H1 (cell line): ENCODE measurements around the gene MKX. TPM values are rescaled to one million over a fixed set of nuclear protein-coding genes. Genes with fewer than 3 reads are reported as not detected.

Experiments used
- CTCF ChIA-PET: fragments of 300-600 bp; sonication (Branson Sonifier 250); formaldehyde crosslinking; loops from one replicate; lab custom pipeline; 2021; ENCODE audit not compliant: partially characterized antibody; lab: Charles Lee
- POLR2A ChIA-PET: fragments of 300-600 bp; sonication (Branson Sonifier 250); formaldehyde crosslinking; loops from one replicate; lab custom pipeline; 2021; ENCODE audit warnings: inconsistent platforms; ENCODE audit not compliant: partially characterized antibody; lab: Charles Lee
- DNase-seq, 2 experiments: peaks; one replicate each; pipeline versions ENCODE4 v3.0.0 to v3.0.0-alpha.2; 2010 to 2022; ENCODE audit warnings: low spot score in 2 of 2, low read depth in 1 of 2, mixed read lengths in 1 of 2
- FAIRE-seq: peaks from 2 replicates; lab custom pipeline; 2011; peaks lifted over from hg19 to GRCh38; lab: Jason Lieb, UNC
- H2AFZ ChIP-seq: 2 replicates; pipeline ENCODE4 v1.8.1; 2012; ENCODE audit warnings: low read length, inconsistent platforms
- H2AK5ac ChIP-seq: 2 replicates; pipeline ENCODE4 v1.6.1; 2013; ENCODE audit warnings: low read depth, low read length
- H2BK120ac ChIP-seq: replicated peaks from 2 replicates; pipeline ENCODE3; 2013; ENCODE audit warnings: low read depth, low read length, inconsistent platforms
- H2BK12ac ChIP-seq: 2 replicates; pipeline ENCODE4 v1.6.1; 2013; ENCODE audit warnings: low read depth, low read length
- H2BK15ac ChIP-seq: 2 replicates; pipeline ENCODE4 v1.6.1; 2013; ENCODE audit warnings: low read length
- H2BK20ac ChIP-seq: 2 replicates; pipeline ENCODE4 v1.6.1; 2013; ENCODE audit warnings: low read length
- H2BK5ac ChIP-seq: 2 replicates; pipeline ENCODE4 v1.6.1; 2013; ENCODE audit warnings: low read depth, low read length
- H3K14ac ChIP-seq: 2 replicates; pipeline ENCODE4 v1.6.1; 2013; ENCODE audit warnings: inconsistent platforms; ENCODE audit not compliant: insufficient read length
- H3K18ac ChIP-seq: 2 replicates; pipeline ENCODE4 v1.6.1; 2013; ENCODE audit warnings: low read length; ENCODE audit errors: extremely low read depth
- H3K23ac ChIP-seq: 2 replicates; pipeline ENCODE4 v1.6.1; 2013; ENCODE audit warnings: inconsistent platforms; ENCODE audit not compliant: insufficient read length
- H3K23me2 ChIP-seq: 2 replicates; pipeline ENCODE4 v1.6.1; 2013; ENCODE audit warnings: low read depth, low read length
- H3K27ac ChIP-seq: 2 replicates; pipeline ENCODE4 v1.6.1; 2011; ENCODE audit warnings: low read depth, low read length, inconsistent platforms
- H3K27me3 ChIP-seq, 4 experiments: replicated peaks in 1 of 4; 1 replicate in 1 of 4; 2 replicates in 3 of 4; pipeline versions ENCODE4 v1.6.1 to v1.8.1; 2011 to 2013; ENCODE audit warnings: low read length in 3 of 4, mild to moderate bottlenecking in 3 of 4, inconsistent platforms in 2 of 4, mixed read lengths in 2 of 4, moderate library complexity in 1 of 4; ENCODE audit not compliant: control insufficient read depth in 3 of 4, insufficient read depth in 3 of 4; ENCODE audit errors: extremely low read depth in 1 of 4
- H3K36me3 ChIP-seq, 4 experiments: 2 replicates each; pipeline versions ENCODE4 v1.6.1 to v1.8.1; 2011 to 2013; ENCODE audit warnings: mild to moderate bottlenecking in 4 of 4, low read length in 3 of 4, moderate library complexity in 2 of 4, control low read depth in 1 of 4, inconsistent platforms in 1 of 4; ENCODE audit not compliant: insufficient read depth in 4 of 4, control insufficient read depth in 2 of 4
- H3K4ac ChIP-seq: replicated peaks from 2 replicates; pipeline ENCODE3; 2013; ENCODE audit warnings: low read length, low read depth, mixed read lengths, inconsistent platforms; ENCODE audit not compliant: insufficient read length
- H3K4me1 ChIP-seq, 4 experiments: replicated peaks in 1 of 4; 1 replicate in 1 of 4; 2 replicates in 3 of 4; pipeline versions ENCODE4 v1.6.1 to v1.8.1; 2011 to 2013; ENCODE audit warnings: low read length in 3 of 4, inconsistent platforms in 2 of 4, mixed read lengths in 1 of 4; ENCODE audit not compliant: insufficient read depth in 4 of 4, control insufficient read depth in 3 of 4
- H3K4me2 ChIP-seq, 2 experiments: 2 replicates each; pipeline versions ENCODE4 v1.6.1 to v1.8.1; 2011 to 2013; ENCODE audit warnings: low read depth in 2 of 2, low read length in 2 of 2, control low read depth in 1 of 2, inconsistent platforms in 1 of 2, mild to moderate bottlenecking in 1 of 2; ENCODE audit not compliant: insufficient read depth in 1 of 2
- H3K4me3 ChIP-seq, 4 experiments: fragments of 200-600, 300-600 bp in 1 of 4; sonication (generic), shearing (Covaris generic), sonication (Bioruptor Twin) in 1 of 4; 2 replicates each; pipeline versions ENCODE4 v1.5.1 to v1.8.1; 2011 to 2016; ENCODE audit warnings: low read length in 4 of 4, low read depth in 3 of 4, control low read depth in 2 of 4, inconsistent platforms in 2 of 4, mild to moderate bottlenecking in 2 of 4, mixed read lengths in 1 of 4, moderate library complexity in 1 of 4; ENCODE audit not compliant: insufficient read depth in 2 of 4; ENCODE audit errors: extremely low read depth in 1 of 4
- H3K56ac ChIP-seq: replicated peaks from 2 replicates; pipeline ENCODE3; 2013; ENCODE audit warnings: low read depth, mild to moderate bottlenecking, mixed read lengths, low read length, inconsistent platforms; ENCODE audit not compliant: insufficient read length
- H3K79me1 ChIP-seq: 2 replicates; pipeline ENCODE4 v1.6.1; 2013; ENCODE audit warnings: low read depth, low read length, control low read depth
- H3K79me2 ChIP-seq, 2 experiments: 2 replicates each; pipeline versions ENCODE4 v1.6.1 to v1.8.1; 2012 to 2013; ENCODE audit warnings: low read length in 2 of 2, mild to moderate bottlenecking in 2 of 2, inconsistent platforms in 1 of 2; ENCODE audit not compliant: insufficient read depth in 2 of 2, control insufficient read depth in 1 of 2
- H3K9ac ChIP-seq, 4 experiments: replicated peaks in 1 of 4; 1 replicate in 1 of 4; 2 replicates in 3 of 4; pipeline versions ENCODE4 v1.6.1 to v1.8.1; 2011 to 2013; ENCODE audit warnings: low read depth in 3 of 4, low read length in 3 of 4, control low read depth in 2 of 4, mild to moderate bottlenecking in 2 of 4, moderate library complexity in 2 of 4, inconsistent platforms in 1 of 4; ENCODE audit errors: extremely low read depth in 1 of 4
- H3K9me3 ChIP-seq, 2 experiments: 2 replicates each; pipeline versions ENCODE4 v1.6.1 to v1.8.1; 2012 to 2013; ENCODE audit warnings: mild to moderate bottlenecking in 2 of 2, moderate library complexity in 2 of 2, control low read depth in 1 of 2, inconsistent platforms in 1 of 2, low read depth in 1 of 2, low read length in 1 of 2, mixed read lengths in 1 of 2; ENCODE audit not compliant: insufficient read depth in 2 of 2
- H4K20me1 ChIP-seq, 2 experiments: replicated peaks in 1 of 2; 2 replicates each; pipeline versions ENCODE3 to v1.8.1; 2011 to 2013; ENCODE audit warnings: inconsistent platforms in 2 of 2, low read length in 2 of 2, mild to moderate bottlenecking in 1 of 2; ENCODE audit not compliant: insufficient read depth in 2 of 2, control insufficient read depth in 1 of 2
- H4K5ac ChIP-seq: 2 replicates; pipeline ENCODE4 v1.6.1; 2013; ENCODE audit warnings: low read length, low read depth, mixed read lengths, inconsistent platforms; ENCODE audit not compliant: insufficient read length
- H4K8ac ChIP-seq: 2 replicates; pipeline ENCODE4 v1.8.0; 2013; ENCODE audit warnings: mild to moderate bottlenecking, moderate library complexity, low read length, inconsistent platforms; ENCODE audit not compliant: insufficient read depth; ENCODE audit errors: extremely low read depth
- H4K91ac ChIP-seq: replicated peaks from 2 replicates; pipeline ENCODE3; 2013; ENCODE audit warnings: low read length, mixed read lengths, inconsistent platforms; ENCODE audit not compliant: insufficient read length
- BRCA1 ChIP-seq: IDR thresholded peaks from 2 replicates; pipeline ENCODE4 v1.6.1; 2012; ENCODE audit warnings: low read depth, low read length, improper control_type of control experiment
- CBX8 ChIP-seq: fragments of 300-800, 300-1000 bp; sonication (generic); IDR thresholded peaks from 2 replicates; pipeline ENCODE4 v1.7.1; 2016; ENCODE audit warnings: low read depth, low read length, borderline replicate concordance
- GTF2F1 ChIP-seq: IDR thresholded peaks from 2 replicates; pipeline ENCODE4 v1.6.1; 2012; ENCODE audit warnings: low read depth, low read length, improper control_type of control experiment, borderline replicate concordance
- PHF8 ChIP-seq: fragments of 200-600 bp; sonication (generic); conservative IDR thresholded peaks from 2 replicates; pipeline ENCODE4 v1.7.1; 2012; ENCODE audit warnings: low read depth, mild to moderate bottlenecking, inconsistent platforms, low read length, moderate library complexity
- POLR2A ChIP-seq, 2 experiments: IDR thresholded peaks; 1 replicate in 1 of 2; 2 replicates in 1 of 2; pipeline ENCODE4 v1.6.1; 2011; ENCODE audit warnings: low read depth in 2 of 2, low read length in 2 of 2, mild to moderate bottlenecking in 2 of 2; ENCODE audit errors: control extremely low read depth in 1 of 2
- SIRT6 ChIP-seq: IDR thresholded peaks from one replicate; pipeline ENCODE4 v1.7.1; 2012; ENCODE audit warnings: low read length, inconsistent platforms
- SIX5 ChIP-seq: IDR thresholded peaks from 2 replicates; pipeline ENCODE4 v1.6.1; 2011; ENCODE audit warnings: mild to moderate bottlenecking, low read depth, low read length
- TCF12 ChIP-seq: IDR thresholded peaks from 2 replicates; pipeline ENCODE4 v1.6.1; 2011; ENCODE audit warnings: low read depth, mild to moderate bottlenecking, low read length
- WGBS, 2 experiments: shearing (Covaris generic) in 1 of 2; methylation state at CpG; one replicate each; pipeline versions ENCODE4 v1.1.6 to v1.1.7; 2013 to 2015; ENCODE audit warnings: low lambda C conversion rate in 2 of 2, mixed read lengths in 2 of 2, inconsistent platforms in 1 of 2, low coverage in 1 of 2, missing lambda C conversion rate in 1 of 2; ENCODE audit not compliant: insufficient replicate concordance in 2 of 2, insufficient coverage in 1 of 2, insufficient read length in 1 of 2; ENCODE audit errors: extremely low coverage in 1 of 2, missing lambda C conversion rate in 1 of 2; 5-methylcytosine and 5-hydroxymethylcytosine counted together
- polyA plus RNA-seq, 7 experiments: library from polyadenylated mRNA; depleted of rRNA in 3 of 7; stranded (reverse) in 5 of 7; unstranded in 2 of 7; fragments of >200 nt in 5 of 7; fragments of 200-250 nt in 2 of 7; gene quantifications; 1 replicate in 5 of 7; 2 replicates in 1 of 7; 4 replicates in 1 of 7; pipeline versions ENCODE4 v1.2.1 to v1.2.3, GENCODE V29; 2011 to 2013; ENCODE audit warnings: missing spikeins in 2 of 7, mixed read lengths in 2 of 7
- total RNA-seq: library from RNA; stranded (reverse); fragmentation: NEBNext Ultra II Directional; extraction: Animal tissue kit (Norgen Biotek cat#: 25700); gene quantifications from 2 replicates; pipeline ENCODE4 v1.2.1, GENCODE V29; 2021
- TF ChIP-seq, protein P1 (sequence below): IDR thresholded peaks from 2 replicates; pipeline ENCODE4 v1.6.1; 2011; ENCODE audit warnings: low read length, improper control_type of control experiment
- TF ChIP-seq, protein P2 (sequence below), 3 experiments: IDR thresholded peaks; 1 replicate in 2 of 3; 2 replicates in 1 of 3; pipeline versions ENCODE4 v1.5.1 to v1.6.1; 2011; ENCODE audit warnings: low read length in 3 of 3, mild to moderate bottlenecking in 3 of 3, inconsistent platforms in 2 of 3, low read depth in 1 of 3, moderate library complexity in 1 of 3; ENCODE audit not compliant: insufficient read depth in 1 of 3; ENCODE audit errors: control extremely low read depth in 1 of 3
- TF ChIP-seq, protein P3 (sequence below): IDR thresholded peaks from 2 replicates; pipeline ENCODE4 v1.6.1; 2012; ENCODE audit warnings: inconsistent platforms

MKX gene
- total and polyA plus RNA-seq, 2 of the 8 experiments (the other 6 are each of a cell fraction or from before 2014, with no cell fraction given), result 0.21 to 1.3 TPM

DNA sequence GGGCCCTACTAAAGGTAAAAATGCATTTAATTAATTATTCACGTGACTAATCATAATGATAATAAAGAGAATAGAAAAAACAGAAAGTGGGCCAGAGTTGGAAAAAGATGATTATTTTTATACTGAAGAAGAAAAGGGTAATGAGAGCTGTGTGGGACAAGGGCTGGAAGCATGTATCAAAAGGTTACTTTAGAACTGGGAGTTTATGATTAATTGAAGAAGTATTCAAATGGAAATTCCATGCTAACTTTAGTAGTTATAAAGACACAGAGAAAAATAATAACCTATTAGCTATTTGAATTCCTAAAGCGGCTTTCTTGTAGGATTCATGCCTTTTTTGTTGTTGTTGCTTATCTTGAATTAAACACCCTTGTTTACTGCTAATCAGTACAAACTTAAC, 49.9 kb downstream of the MKX start:
- Histone ChIP-seq H4K91ac (no peak overlapping the region), H4K20me1 (no peaks in the 10 kb centered on the region), H4K8ac (no peak overlapping the region), H2BK5ac (no peak overlapping the region), H3K18ac (no peak overlapping the region), H3K4me2 (no peak overlapping the region), H3K79me1 (no peaks in the 10 kb centered on the region), H3K4ac (no peak overlapping the region), H3K4me3 (no peak overlapping the region), H3K36me3 (no peaks in the 10 kb centered on the region), H2BK12ac (no peak overlapping the region), H4K5ac (no peak overlapping the region), H3K23me2 (no peaks in the 10 kb centered on the region), H3K9ac (no peak overlapping the region), H3K79me2 (no peaks in the 10 kb centered on the region), H3K27ac (no peak overlapping the region), H3K9me3 (no peaks in the 10 kb centered on the region), H2AK5ac (no peak overlapping the region), H2AFZ (no peak overlapping the region), H3K27me3 (no peaks in the 10 kb centered on the region), H2BK20ac (no peak overlapping the region), H3K56ac (no peak overlapping the region), H3K4me1 (peaks cover 0 to 2% (median 0%) of the 10 kb centered on the region in 4 experiments; a peak in 1 of 7 replicates), H3K14ac (no peak overlapping the region), H3K23ac (no peak overlapping the region), H2BK15ac (no peak overlapping the region), H2BK120ac (no peak overlapping the region)
- POLR2A ChIA-PET, result interaction anchor here (0.6 kb wide), 1 partner anchor 369 kb away, joined by 4 read pairs; no protein-coding TSS in a partner anchor
- FAIRE-seq (no peak), DNase-seq (no peak)
- CTCF ChIA-PET, result interaction anchor here (0.6 kb wide), 1 partner anchor 16 kb away, joined by 3 read pairs; no protein-coding TSS in a partner anchor
- WGBS, 2 experiments, result 83% methylated on average over 2 of the region's 2 CpGs; no CpG with 5 or more reads in 1 of the 2 experiments
- TF ChIP-seq SIRT6 (no peak), GTF2F1 (no peak), SIX5 (no peak), CBX8 (no peak), TCF12 (no peak), PHF8 (no peak), POLR2A (IDR thresholded peaks at IDR 0.05; ENCODE audit: control extremely low read depth in 1 of 2, low read depth in 2 of 2, low read length in 2 of 2) (no peak), BRCA1 (no peak)
- TF ChIP-seq, protein P1, sequence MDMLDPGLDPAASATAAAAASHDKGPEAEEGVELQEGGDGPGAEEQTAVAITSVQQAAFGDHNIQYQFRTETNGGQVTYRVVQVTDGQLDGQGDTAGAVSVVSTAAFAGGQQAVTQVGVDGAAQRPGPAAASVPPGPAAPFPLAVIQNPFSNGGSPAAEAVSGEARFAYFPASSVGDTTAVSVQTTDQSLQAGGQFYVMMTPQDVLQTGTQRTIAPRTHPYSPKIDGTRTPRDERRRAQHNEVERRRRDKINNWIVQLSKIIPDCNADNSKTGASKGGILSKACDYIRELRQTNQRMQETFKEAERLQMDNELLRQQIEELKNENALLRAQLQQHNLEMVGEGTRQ, result no peak
- TF ChIP-seq, protein P2, sequence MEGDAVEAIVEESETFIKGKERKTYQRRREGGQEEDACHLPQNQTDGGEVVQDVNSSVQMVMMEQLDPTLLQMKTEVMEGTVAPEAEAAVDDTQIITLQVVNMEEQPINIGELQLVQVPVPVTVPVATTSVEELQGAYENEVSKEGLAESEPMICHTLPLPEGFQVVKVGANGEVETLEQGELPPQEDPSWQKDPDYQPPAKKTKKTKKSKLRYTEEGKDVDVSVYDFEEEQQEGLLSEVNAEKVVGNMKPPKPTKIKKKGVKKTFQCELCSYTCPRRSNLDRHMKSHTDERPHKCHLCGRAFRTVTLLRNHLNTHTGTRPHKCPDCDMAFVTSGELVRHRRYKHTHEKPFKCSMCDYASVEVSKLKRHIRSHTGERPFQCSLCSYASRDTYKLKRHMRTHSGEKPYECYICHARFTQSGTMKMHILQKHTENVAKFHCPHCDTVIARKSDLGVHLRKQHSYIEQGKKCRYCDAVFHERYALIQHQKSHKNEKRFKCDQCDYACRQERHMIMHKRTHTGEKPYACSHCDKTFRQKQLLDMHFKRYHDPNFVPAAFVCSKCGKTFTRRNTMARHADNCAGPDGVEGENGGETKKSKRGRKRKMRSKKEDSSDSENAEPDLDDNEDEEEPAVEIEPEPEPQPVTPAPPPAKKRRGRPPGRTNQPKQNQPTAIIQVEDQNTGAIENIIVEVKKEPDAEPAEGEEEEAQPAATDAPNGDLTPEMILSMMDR (IDR thresholded peaks at IDR 0.05; ENCODE audit: control extremely low read depth in 1 of 3, insufficient read depth in 1 of 3, low read depth in 1 of 3, low read length in 3 of 3), result no peak
- TF ChIP-seq, protein P3, sequence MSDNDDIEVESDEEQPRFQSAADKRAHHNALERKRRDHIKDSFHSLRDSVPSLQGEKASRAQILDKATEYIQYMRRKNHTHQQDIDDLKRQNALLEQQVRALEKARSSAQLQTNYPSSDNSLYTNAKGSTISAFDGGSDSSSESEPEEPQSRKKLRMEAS, result no peak
